ENCODE measurements around the gene TAPBP. TPM values are rescaled to one million over a fixed set of nuclear protein-coding genes. Genes with fewer than 3 reads are reported as not detected.

TAPBP gene
- total and polyA plus RNA-seq, 3 donors from 2014 or later, result 34.6 to 128 (median 76.5) TPM

- intact Hi-C loops (cut with DNase I; ENCODE audit: low total_unique reads), result loop anchor here (2.0 kb wide), 1 partner anchor 15 kb away; the partner anchor contains the start of genes PFDN6 and WDR46
- WGBS, 2 donors, result 64 to 69% methylated on average over 11 of the region's 11 CpGs
Measured at GRCh38 chr6:33273129-33273923, 40.6 kb downstream of the TAPBP start.

DNA sequence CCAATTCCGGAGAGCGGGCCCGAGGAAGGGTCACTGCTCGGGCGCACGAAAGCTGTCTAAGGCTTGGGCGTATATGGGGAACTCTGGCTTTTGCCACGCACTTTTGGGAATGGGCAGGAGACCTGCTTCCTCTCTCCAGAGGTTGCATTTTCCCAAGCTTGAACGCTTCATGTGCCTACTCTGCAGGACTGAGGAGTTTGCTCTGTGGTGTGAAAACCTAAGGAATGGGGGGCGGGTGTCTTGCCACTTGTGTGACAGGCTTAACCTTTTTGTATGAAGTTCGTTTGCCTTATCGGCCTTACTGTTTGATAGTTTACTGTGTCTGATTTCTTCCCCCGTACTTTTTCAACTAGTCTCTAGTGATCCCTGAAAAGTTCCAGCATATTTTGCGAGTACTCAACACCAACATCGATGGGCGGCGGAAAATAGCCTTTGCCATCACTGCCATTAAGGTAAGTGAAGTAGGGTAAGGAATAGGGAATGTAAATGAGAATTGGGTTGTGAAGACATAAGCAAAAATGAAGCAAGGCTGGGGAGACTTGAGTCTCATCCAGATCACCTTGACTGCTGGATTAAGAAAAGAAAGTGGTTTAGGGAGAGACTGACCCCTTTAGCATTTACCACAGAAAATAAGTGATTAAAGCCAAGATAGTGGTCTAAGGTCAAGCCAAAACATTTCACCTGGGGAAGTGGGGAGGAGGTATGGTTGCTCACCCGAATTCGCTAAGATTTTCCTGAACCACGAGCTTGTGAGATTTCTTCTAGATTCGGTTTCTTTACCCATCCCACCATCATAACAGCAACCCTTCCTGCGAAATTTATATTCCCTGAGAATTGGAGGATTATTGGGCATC lies 41.4 kb downstream of the TAPBP start:
- no peaks in the 10 kb centered on the region for H3K9me3 ChIP-seq
- intact Hi-C loops (cut with DNase I; ENCODE audit: low total_unique reads), result loop anchor here (2.0 kb wide), 1 partner anchor 16 kb away; the partner anchor contains the start of genes PFDN6 and WDR46
- peaks cover 32% of the 10 kb centered on the region for H3K4me1 ChIP-seq
- peak overlapping the region; percentile 85 to 91 for H3K27ac ChIP-seq
- H3K27me3 ChIP-seq, result no peaks in the 10 kb centered on the region
- no peak for DNase-seq
- TF ChIP-seq POLR2A (IDR thresholded peaks at IDR 0.05), result no peak
- no peak for TF ChIP-seq CTCF (IDR thresholded peaks at IDR 0.05)
- no peaks in the 10 kb centered on the region for H3K36me3 ChIP-seq (ENCODE audit: low read depth, missing control alignments)
- WGBS, 2 donors, result 11 to 13% methylated on average over 20 to 22 of the region's 22 CpGs
- peak overlapping the region; percentile 82 to 88 for H3K4me3 ChIP-seq

More at GRCh38 chr6:33273129-33273923, 40.6 kb downstream of the TAPBP start:
- Histone ChIP-seq H3K27me3 (no peaks in the 10 kb centered on the region), H3K4me1 (peaks cover 32% of the 10 kb centered on the region), H3K27ac (no peak overlapping the region), H3K36me3 (ENCODE audit: low read depth, missing control alignments) (no peaks in the 10 kb centered on the region), H3K9me3 (no peaks in the 10 kb centered on the region), H3K4me3 (no peak overlapping the region)
- TF ChIP-seq CTCF (IDR thresholded peaks at IDR 0.05) (no peak), POLR2A (IDR thresholded peaks at IDR 0.05) (no peak)
- DNase-seq, result no peak

- intact Hi-C loops (cut with DNase I; ENCODE audit: low total_unique reads), result loop anchor here (2.0 kb wide), 1 partner anchor 17 kb away; the partner anchor contains the start of genes PFDN6 and WDR46
- H3K9me3 ChIP-seq, result no peaks in the 10 kb centered on the region
Measured at GRCh38 chr6:33271468-33272274, 42.2 kb downstream of the TAPBP start, which contains the start of the genes RPS18 and VPS52. RPS18 (plus strand) TSS chr6:33272075; CDS start chr6:33272120, 45 bp downstream. VPS52 (minus strand) TSS chr6:33271876; CDS start chr6:33271675, 201 bp downstream.

More at GRCh38 chr6:33271468-33272274, 42.2 kb downstream of the TAPBP start, which contains the start of the genes RPS18 and VPS52:
- H3K27me3 ChIP-seq, result no peaks in the 10 kb centered on the region
- H3K4me3 ChIP-seq, result peak within 1 kb of the TSS; percentile 82 to 88
- H3K4me1 ChIP-seq, result peaks cover 28% of the 10 kb centered on the region
- peak; percentile 99 for DNase-seq
- 0% methylated on average over 21 to 48 of the region's 48 CpGs for WGBS, 2 donors
- peak; percentile 96 for TF ChIP-seq POLR2A (IDR thresholded peaks at IDR 0.05)
- peak in 1 of 3 experiments; percentile 6 for TF ChIP-seq CTCF (IDR thresholded peaks at IDR 0.05)
- peak within 1 kb of the TSS; percentile 85 to 91 for H3K27ac ChIP-seq
- H3K36me3 ChIP-seq (ENCODE audit: low read depth, missing control alignments), result no peaks in the 10 kb centered on the region

All from testis (tissue), 3 donors.